Spleen (tissue), 11 donors: Measurements from ENCODE around the gene TUBB6. TPM values are rescaled to one million over a fixed set of nuclear protein-coding genes. Genes with fewer than 3 reads are reported as not detected.

ENCODE experiments used
- DNase-seq: peaks from one replicate; pipeline ENCODE4 v3.0.0-alpha.2; 2020
- H3K27ac ChIP-seq, 8 donors: fragments of 200-600 bp; sonication (generic) in 7 of 8; 1 replicate in 4 of 8; 2 replicates in 4 of 8; pipeline versions ENCODE4 v1.5.0 to v1.8.0; 2016 to 2021; ENCODE audit warnings: inconsistent platforms in 4 of 8, mild to moderate bottlenecking in 4 of 8, moderate library complexity in 1 of 8
- H3K27me3 ChIP-seq, 7 donors: fragments of 200-600 bp; sonication (generic) in 6 of 7; replicated peaks in 1 of 7; 1 replicate in 4 of 7; 2 replicates in 3 of 7; pipeline versions ENCODE4 v1.5.0 to v1.8.0; 2016 to 2021; ENCODE audit warnings: inconsistent platforms in 3 of 7, mild to moderate bottlenecking in 1 of 7
- H3K36me3 ChIP-seq, 6 donors: fragments of 200-600 bp; sonication (generic) in 5 of 6; 1 replicate in 4 of 6; 2 replicates in 2 of 6; pipeline versions ENCODE4 v1.5.0 to v1.8.0; 2016 to 2021; ENCODE audit warnings: inconsistent platforms in 2 of 6
- H3K4me1 ChIP-seq, 6 donors: fragments of 200-600 bp; sonication (generic) in 5 of 6; 1 replicate in 3 of 6; 2 replicates in 3 of 6; pipeline versions ENCODE4 v1.5.0 to v1.8.0; 2016 to 2021; ENCODE audit warnings: inconsistent platforms in 3 of 6
- H3K4me3 ChIP-seq, 8 donors: fragments of 200-600 bp; sonication (generic) in 7 of 8; 1 replicate in 4 of 8; 2 replicates in 4 of 8; pipeline versions ENCODE4 v1.5.0 to v1.8.0; 2016 to 2021; ENCODE audit warnings: inconsistent platforms in 4 of 8, mild to moderate bottlenecking in 4 of 8, moderate library complexity in 2 of 8
- H3K9me3 ChIP-seq, 8 donors: fragments of 200-600 bp; sonication (generic) in 7 of 8; 1 replicate in 4 of 8; 2 replicates in 4 of 8; pipeline versions ENCODE4 v1.5.0 to v1.8.0; 2016 to 2021; ENCODE audit warnings: inconsistent platforms in 4 of 8
- CTCF ChIP-seq, 11 experiments: fragments of 200-600 bp in 7 of 11; fragments of 450-650 bp in 4 of 11; sonication (generic) in 4 of 11; IDR thresholded peaks in 8 of 11; conservative IDR thresholded peaks in 3 of 11; 1 replicate in 7 of 11; 2 replicates in 4 of 11; pipeline versions ENCODE4 v1.4.0 to v1.8.0; 2016 to 2021; ENCODE audit warnings: antibody characterized with exemption in 11 of 11, inconsistent platforms in 4 of 11, mild to moderate bottlenecking in 1 of 11
- POLR2A ChIP-seq, 3 donors: fragments of 450-650 bp; IDR thresholded peaks; one replicate each; pipeline ENCODE4 v1.5.1; 2017; ENCODE audit warnings: antibody characterized with exemption in 3 of 3, mild to moderate bottlenecking in 1 of 3
- POLR2AphosphoS5 ChIP-seq, 3 donors: sonication (generic); formaldehyde crosslinking; IDR thresholded peaks; one replicate each; pipeline ENCODE4 v1.5.1; 2017; ENCODE audit warnings: antibody characterized with exemption in 3 of 3
- WGBS, 5 donors: extraction: QIAGEN DNeasy Blood & Tissue Kit in 3 of 5; methylation state at CpG; one replicate each; pipeline versions ENCODE4 v1.1.5 to v1.1.7; 2013 to 2018; 5-methylcytosine and 5-hydroxymethylcytosine counted together
- intact Hi-C: fragments of 100-400 bp; cut with DNase I; formaldehyde crosslinking; loops from one replicate; pipeline ENCODE4 v1.15.0; 2023; ENCODE audit warnings: low total_unique reads
- polyA plus RNA-seq, 3 donors: library from polyadenylated mRNA; stranded (reverse); fragments of 200-250 nt; gene quantifications; one replicate each; pipeline ENCODE4 v1.2.1, GENCODE V29; 2013
- total RNA-seq, 7 donors: library from RNA; depleted of rRNA in 3 of 7; stranded (reverse); fragments of >200 nt in 3 of 7; fragmentation: NEBNext Ultra II Directional in 4 of 7; extraction: Animal tissue kit (Norgen Biotek cat#: 25700) in 4 of 7; gene quantifications; one replicate each; pipeline versions ENCODE4 v1.1.0 to v1.2.1, GENCODE V29; 2016 to 2021
- donor health status: healthy with polysubstance abuse.
- donor health status: DM: no; HTN: no; CAD: no; lungs with moderate emphysema.
- donor health status: DM: no; HTN: no; CAD: no.
- donor health status: Bipolar disorder and iron deficiency.
- donor health status: healthy.
- donor health status: DM: no; HTN: no; CAD: no.
- donor health status: DM: yes; HTN: yes; CAD: no.

The TUBB6 gene
- total and polyA plus RNA-seq, 10 donors: 29.0 to 65.6 (median 40.3) TPM

- peaks cover 5 to 100% (median 94%) of the 10 kb centered on the region in 6 donors for H3K36me3 ChIP-seq
- H3K27ac ChIP-seq: no peak overlapping the region
- intact Hi-C loops: no loop called here
- H3K27me3 ChIP-seq: no peaks in the 10 kb centered on the region
- no peak overlapping the region for H3K4me3 ChIP-seq
- no peaks in the 10 kb centered on the region for H3K9me3 ChIP-seq
- H3K4me1 ChIP-seq: no peaks in the 10 kb centered on the region
- TF ChIP-seq POLR2A (IDR thresholded peaks at IDR 0.05): no peak
- no peak for TF ChIP-seq CTCF (IDR thresholded peaks at IDR 0.05 in 8 of 11, conservative IDR thresholded peaks at IDR 0.05 in 3 of 11)
- no peak for TF ChIP-seq POLR2AphosphoS5 (IDR thresholded peaks at IDR 0.05)
- WGBS, 5 donors: 91 to 97% (median 95%) methylated on average over 7 of the region's 7 CpGs
- DNase-seq: no peak
Measured at GRCh38 chr18:12346240-12346565, 38.2 kb downstream of the TUBB6 start.

GRCh38 chr18:12347895-12348294, 39.9 kb downstream of the TUBB6 start:
- intact Hi-C loops: no loop called here
- H3K36me3 ChIP-seq: peaks cover 3 to 100% (median 95%) of the 10 kb centered on the region in 6 donors

GRCh38 chr18:12352188-12352587, 44.1 kb downstream of the TUBB6 start:
- DNase-seq: no peak
- no peak overlapping the region for H3K27ac ChIP-seq
- no peaks in the 10 kb centered on the region for H3K27me3 ChIP-seq
- intact Hi-C loops: no loop called here
- WGBS, 5 donors: 94 to 98% (median 96%) methylated on average over 5 of the region's 5 CpGs
- TF ChIP-seq POLR2A (IDR thresholded peaks at IDR 0.05): no peak
- TF ChIP-seq CTCF (IDR thresholded peaks at IDR 0.05 in 8 of 11, conservative IDR thresholded peaks at IDR 0.05 in 3 of 11): no peak
- no peak for TF ChIP-seq POLR2AphosphoS5 (IDR thresholded peaks at IDR 0.05)
- no peaks in the 10 kb centered on the region for H3K9me3 ChIP-seq
- H3K36me3 ChIP-seq: peaks cover 5 to 100% (median 90%) of the 10 kb centered on the region in 6 donors
- H3K4me3 ChIP-seq: no peak overlapping the region
- H3K4me1 ChIP-seq: no peaks in the 10 kb centered on the region

More at GRCh38 chr18:12347895-12348294, 39.9 kb downstream of the TUBB6 start:
- TF ChIP-seq POLR2AphosphoS5 (IDR thresholded peaks at IDR 0.05) (no peak), POLR2A (IDR thresholded peaks at IDR 0.05) (no peak), CTCF (IDR thresholded peaks at IDR 0.05 in 8 of 11, conservative IDR thresholded peaks at IDR 0.05 in 3 of 11) (no peak)
- DNase-seq: no peak
- WGBS, 5 donors: 86 to 90% (median 86%) methylated on average over 4 of the region's 4 CpGs
- H3K27me3 ChIP-seq: no peaks in the 10 kb centered on the region
- no peak overlapping the region for H3K4me3 ChIP-seq
- no peaks in the 10 kb centered on the region for H3K9me3 ChIP-seq
- no peaks in the 10 kb centered on the region for H3K4me1 ChIP-seq
- no peak overlapping the region for H3K27ac ChIP-seq

GRCh38 chr18:12359515-12359927, 51.5 kb downstream of the TUBB6 start:
- peaks cover 12 to 100% (median 82%) of the 10 kb centered on the region in 6 donors for H3K36me3 ChIP-seq
- no peak for DNase-seq
- no peak overlapping the region for H3K27ac ChIP-seq
- no peak overlapping the region for H3K4me3 ChIP-seq
- H3K9me3 ChIP-seq: no peaks in the 10 kb centered on the region
- TF ChIP-seq POLR2AphosphoS5 (IDR thresholded peaks at IDR 0.05) (no peak), CTCF (IDR thresholded peaks at IDR 0.05 in 8 of 11, conservative IDR thresholded peaks at IDR 0.05 in 3 of 11) (no peak), POLR2A (IDR thresholded peaks at IDR 0.05) (no peak)
- H3K4me1 ChIP-seq: peaks cover 0 to 17% (median 0%) of the 10 kb centered on the region in 6 donors
- intact Hi-C loops: no loop called here
- no peaks in the 10 kb centered on the region for H3K27me3 ChIP-seq
- WGBS, 5 donors: 77 to 94% (median 92%) methylated on average over 5 of the region's 5 CpGs
